ENCODE measurements around the gene CRYGC. TPM values are rescaled to one million over a fixed set of nuclear protein-coding genes. Genes with fewer than 3 reads are reported as not detected.

The CRYGC gene
- total and polyA plus RNA-seq, 9 donors = not detected

DNA sequence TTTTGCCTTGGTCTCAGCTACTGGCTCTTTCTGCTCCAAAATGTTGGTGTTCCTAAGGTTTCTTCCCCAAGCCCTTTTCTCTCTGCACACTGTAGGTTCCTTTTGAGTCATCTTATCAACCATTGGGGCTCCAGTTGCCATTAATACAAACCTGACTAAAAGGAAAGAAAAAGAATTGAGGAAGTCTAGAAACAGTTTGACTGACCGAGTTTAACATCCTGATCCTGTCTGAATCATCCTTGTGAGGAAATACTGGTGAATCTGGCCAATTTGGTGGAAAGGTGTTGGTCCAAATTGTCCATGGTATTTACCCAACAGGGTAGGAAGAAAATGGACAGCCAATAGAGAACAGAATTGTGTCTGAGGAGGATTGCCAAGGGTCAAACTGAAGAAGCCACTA, 43.6 kb downstream of the CRYGC start:
- WGBS, 3 donors = 74 to 77% (median 77%) methylated on average over 1 of the region's 1 CpG
- no peaks in the 10 kb centered on the region for H3K27me3 ChIP-seq
- intact Hi-C loops (cut with DNase I) = no loop called here
- H3K4me3 ChIP-seq = no peak overlapping the region
- no peaks in the 10 kb centered on the region for H3K9me3 ChIP-seq
- H3K4me1 ChIP-seq (ENCODE audit: insufficient read depth) = no peaks in the 10 kb centered on the region
- TF ChIP-seq EP300 (IDR thresholded peaks at IDR 0.05) (no peak), POLR2A (IDR thresholded peaks at IDR 0.05) (no peak)
- TF ChIP-seq, protein P1, sequence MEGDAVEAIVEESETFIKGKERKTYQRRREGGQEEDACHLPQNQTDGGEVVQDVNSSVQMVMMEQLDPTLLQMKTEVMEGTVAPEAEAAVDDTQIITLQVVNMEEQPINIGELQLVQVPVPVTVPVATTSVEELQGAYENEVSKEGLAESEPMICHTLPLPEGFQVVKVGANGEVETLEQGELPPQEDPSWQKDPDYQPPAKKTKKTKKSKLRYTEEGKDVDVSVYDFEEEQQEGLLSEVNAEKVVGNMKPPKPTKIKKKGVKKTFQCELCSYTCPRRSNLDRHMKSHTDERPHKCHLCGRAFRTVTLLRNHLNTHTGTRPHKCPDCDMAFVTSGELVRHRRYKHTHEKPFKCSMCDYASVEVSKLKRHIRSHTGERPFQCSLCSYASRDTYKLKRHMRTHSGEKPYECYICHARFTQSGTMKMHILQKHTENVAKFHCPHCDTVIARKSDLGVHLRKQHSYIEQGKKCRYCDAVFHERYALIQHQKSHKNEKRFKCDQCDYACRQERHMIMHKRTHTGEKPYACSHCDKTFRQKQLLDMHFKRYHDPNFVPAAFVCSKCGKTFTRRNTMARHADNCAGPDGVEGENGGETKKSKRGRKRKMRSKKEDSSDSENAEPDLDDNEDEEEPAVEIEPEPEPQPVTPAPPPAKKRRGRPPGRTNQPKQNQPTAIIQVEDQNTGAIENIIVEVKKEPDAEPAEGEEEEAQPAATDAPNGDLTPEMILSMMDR (IDR thresholded peaks at IDR 0.05) = no peak
- H3K36me3 ChIP-seq = no peaks in the 10 kb centered on the region
- DNase-seq = no peak
- H3K27ac ChIP-seq = no peak overlapping the region

DNA sequence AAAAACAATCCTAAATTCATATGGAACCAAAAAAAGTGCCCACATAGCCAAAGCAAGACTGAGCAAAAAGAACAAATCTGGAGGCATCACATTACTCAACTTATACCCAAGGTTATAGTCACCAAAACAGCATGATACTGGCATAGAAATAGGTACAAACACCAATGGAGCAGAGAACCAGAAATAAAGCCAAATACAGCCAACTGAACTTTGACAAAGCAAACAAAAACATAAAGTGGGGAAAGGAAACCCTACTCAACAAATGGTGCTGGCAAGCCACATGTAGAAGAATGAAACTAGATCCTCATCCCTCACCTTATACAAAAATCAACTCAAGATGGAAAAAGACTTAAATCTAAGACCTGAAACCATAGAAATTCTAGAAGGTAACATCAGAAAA, 45.8 kb downstream of the CRYGC start:
- no peak overlapping the region for H3K4me3 ChIP-seq
- intact Hi-C loops (cut with DNase I) = no loop called here
- DNase-seq = no peak
- no peak for TF ChIP-seq POLR2A (IDR thresholded peaks at IDR 0.05)
- TF ChIP-seq EP300 (IDR thresholded peaks at IDR 0.05) = no peak
- TF ChIP-seq, protein P1 (IDR thresholded peaks at IDR 0.05) = no peak
- no peak overlapping the region for H3K27ac ChIP-seq
- H3K9me3 ChIP-seq = peaks cover 0 to 2% of the 10 kb centered on the region in 2 donors
- no peaks in the 10 kb centered on the region for H3K27me3 ChIP-seq
- no peaks in the 10 kb centered on the region for H3K36me3 ChIP-seq
- no peaks in the 10 kb centered on the region for H3K4me1 ChIP-seq (ENCODE audit: insufficient read depth)

Other genes with a start within 250 kb of the CRYGC start
- gene PLEKHM3, start 104.3 kb downstream of the CRYGC start, total RNA-seq = 10 to 100 TPM; 11.6 to 26.1 (median 14.3) TPM
- gene PLEKHM3, start 104.3 kb downstream of the CRYGC start, polyA plus RNA-seq = 10 to 100 TPM in 1 of 2 donors, 1 to 10 TPM in 1; 6.5 to 14.6 TPM
- 1 to 10 TPM in 6 of 7 donors, not detected in 1; 1.5 to 7.3 (median 3.8) TPM for gene CRYGD, start 5.3 kb downstream of the CRYGC start, total RNA-seq
- gene CRYGD, start 5.3 kb downstream of the CRYGC start, polyA plus RNA-seq = 1 to 10 TPM; 2.3 to 7.0 TPM
- gene CRYGB, start 16.3 kb upstream of the CRYGC start, total RNA-seq = not detected
- gene CRYGB, start 16.3 kb upstream of the CRYGC start, polyA plus RNA-seq = not detected
- not detected for gene CRYGA, start 33.8 kb upstream of the CRYGC start, total RNA-seq
- gene CRYGA, start 33.8 kb upstream of the CRYGC start, polyA plus RNA-seq = not detected
- gene C2orf80, start 60.2 kb upstream of the CRYGC start, total RNA-seq = not detected
- not detected for gene C2orf80, start 60.2 kb upstream of the CRYGC start, polyA plus RNA-seq
- 100 to 1,000 TPM in 1 of 7 donors, 10 to 100 TPM in 6; 39.9 to 148 (median 73.8) TPM for gene IDH1, start 125.2 kb upstream of the CRYGC start, total RNA-seq
- gene IDH1, start 125.2 kb upstream of the CRYGC start, polyA plus RNA-seq = 100 to 1,000 TPM in 1 of 2 donors, 10 to 100 TPM in 1; 50.7 to 236 TPM
- 10 to 100 TPM; 19.1 to 29.8 (median 23.4) TPM for gene PIKFYVE, start 136.4 kb upstream of the CRYGC start, total RNA-seq
- gene PIKFYVE, start 136.4 kb upstream of the CRYGC start, polyA plus RNA-seq = 10 to 100 TPM in 1 of 2 donors, 1 to 10 TPM in 1; 6.9 to 11.5 TPM

All from ovary (tissue), 9 donors.